H7 (cell line): ENCODE data around the gene RYK. TPM values are rescaled to one million over a fixed set of nuclear protein-coding genes. Genes with fewer than 3 reads are reported as not detected.

Experiments
- DNase-seq: peaks from one replicate; pipeline ENCODE4 v3.0.0; 2012
- H3K27me3 ChIP-seq: 2 replicates; pipeline ENCODE4 v1.6.0; 2011; ENCODE audit warnings: mild to moderate bottlenecking, low read length; ENCODE audit not compliant: control insufficient read depth, insufficient read depth
- H3K36me3 ChIP-seq: replicated peaks from 2 replicates; pipeline ENCODE4 v1.5.1; 2011; ENCODE audit warnings: low read length; ENCODE audit not compliant: control insufficient read depth, insufficient read depth
- H3K4me3 ChIP-seq: 2 replicates; pipeline ENCODE4 v1.5.1; 2011; ENCODE audit warnings: low read depth, mild to moderate bottlenecking, control low read depth, low read length, moderate library complexity; ENCODE audit not compliant: insufficient read depth
- total RNA-seq: library from RNA; depleted of rRNA; stranded (reverse); fragments of >200 nt; shearing (Covaris generic); gene quantifications from 2 replicates; pipeline ENCODE4 v1.2.3, GENCODE V29; 2014; rRNA removed

The RYK gene
- total RNA-seq: 74.7 and 79.2 TPM in 2 replicates

DNA sequence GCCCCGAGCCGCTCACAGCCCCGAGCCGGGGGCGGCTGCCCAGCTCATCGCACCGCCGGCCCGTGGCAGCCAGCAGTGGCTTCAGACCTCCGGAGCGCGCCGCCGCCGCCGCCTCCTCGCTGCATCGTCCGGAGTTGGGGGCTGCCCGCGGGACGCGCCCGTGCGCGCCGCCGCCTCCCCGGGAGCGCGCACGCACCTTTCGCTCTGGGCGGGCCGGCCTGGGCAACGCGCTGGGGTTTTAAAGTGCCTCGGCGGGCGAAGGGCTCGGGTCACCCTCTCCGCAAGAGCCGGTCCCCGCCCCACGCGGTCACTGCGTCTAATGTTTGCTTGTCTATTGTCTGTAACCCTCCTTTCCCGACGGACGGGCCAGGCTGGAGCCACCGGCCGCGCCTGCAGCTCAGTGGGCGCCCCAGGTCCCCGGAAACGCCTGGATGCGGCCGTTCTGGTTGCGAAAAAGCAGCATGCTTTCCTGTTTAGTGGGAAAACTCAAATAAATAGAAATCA lies at the start of gene RYK:
Gene RYK, minus strand, starts transcription at position 143 of the 504 bp plus-strand sequence. CDS start 205 bp downstream, outside the sequence.
- Histone ChIP-seq H3K36me3 (no peaks in the 10 kb centered on the region; the same call in 1 of the 2 replicates), H3K27me3 (no peaks in the 10 kb centered on the region), H3K4me3 (peak within 1 kb of the TSS; percentile 69)
- DNase-seq: peak; percentile 94

DNA sequence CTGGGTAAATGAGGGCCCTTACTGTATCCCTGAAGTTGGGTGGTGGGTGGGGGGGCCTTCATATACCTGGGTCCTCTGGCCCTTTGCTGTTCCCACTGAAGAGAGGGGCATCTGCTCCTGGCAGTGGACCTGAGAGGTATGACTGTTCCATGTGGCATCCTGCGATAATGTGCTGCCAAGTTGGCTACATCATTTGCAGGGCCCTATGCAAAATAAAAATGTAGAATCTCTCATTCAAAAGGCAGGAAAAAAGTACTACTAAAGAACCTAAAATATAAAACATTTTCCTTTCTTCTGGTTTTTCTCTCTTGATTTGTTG lies 49.2 kb upstream of the RYK start:
- H3K4me3 ChIP-seq: no peak overlapping the region
- DNase-seq: no peak
- H3K36me3 ChIP-seq: no peaks in the 10 kb centered on the region
- no peaks in the 10 kb centered on the region for H3K27me3 ChIP-seq

DNA sequence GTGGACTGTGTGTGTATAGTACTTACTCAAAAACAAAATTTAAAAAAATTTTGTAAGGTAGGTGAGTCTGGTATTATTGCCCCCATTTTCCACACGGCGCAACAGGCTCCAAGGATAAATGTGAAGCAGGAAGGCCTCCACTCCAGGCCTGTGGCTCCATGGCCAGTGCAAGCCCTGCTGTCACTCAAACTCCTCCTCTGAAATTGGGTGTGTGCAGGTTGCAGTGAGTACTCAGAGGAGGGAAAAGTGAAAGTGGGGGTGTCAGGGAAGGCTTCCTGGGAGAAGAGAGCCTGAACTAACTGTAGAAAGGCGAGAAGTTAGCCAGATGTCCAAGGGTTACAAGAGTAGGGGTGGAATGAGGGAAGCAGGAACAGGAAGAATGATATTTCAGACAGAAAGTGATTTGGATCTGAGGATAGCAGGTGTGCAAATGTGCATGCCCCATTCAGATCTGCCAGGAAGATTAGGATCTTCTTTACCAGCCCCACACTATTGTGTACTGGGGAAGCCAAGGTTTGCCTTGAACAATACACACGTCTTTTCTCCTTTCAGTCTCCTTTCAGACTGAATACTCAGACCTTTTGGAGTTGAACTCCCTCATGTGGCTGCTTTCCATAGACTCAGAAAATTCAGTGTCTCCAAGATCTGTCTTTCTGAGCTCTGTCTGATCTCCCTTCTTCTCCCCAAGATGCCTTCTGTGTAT lies 48.7 kb upstream of the RYK start:
- Histone ChIP-seq H3K27me3 (no peaks in the 10 kb centered on the region), H3K4me3 (no peak overlapping the region), H3K36me3 (no peaks in the 10 kb centered on the region)
- DNase-seq: no peak

DNA sequence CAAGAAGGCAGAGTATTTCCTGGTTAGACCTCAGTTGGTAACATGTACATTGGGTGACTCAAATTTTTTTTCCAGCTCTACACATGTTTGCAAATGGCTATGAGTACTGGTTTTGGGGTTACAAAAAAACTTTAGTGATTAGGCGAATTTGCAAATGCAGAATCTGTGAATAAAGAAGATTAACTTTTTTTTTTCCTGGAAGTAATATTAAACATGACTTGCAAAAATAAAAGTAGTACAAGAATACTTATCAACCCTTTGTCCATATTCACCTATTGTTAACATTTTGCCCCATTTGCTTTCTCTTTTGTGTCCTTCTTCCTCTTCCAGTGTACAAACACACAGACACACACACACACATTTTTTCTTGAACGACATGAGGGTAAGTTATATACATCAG lies 47.6 kb upstream of the RYK start:
- Histone ChIP-seq H3K36me3 (no peaks in the 10 kb centered on the region), H3K27me3 (no peaks in the 10 kb centered on the region), H3K4me3 (no peak overlapping the region)
- no peak for DNase-seq

DNA sequence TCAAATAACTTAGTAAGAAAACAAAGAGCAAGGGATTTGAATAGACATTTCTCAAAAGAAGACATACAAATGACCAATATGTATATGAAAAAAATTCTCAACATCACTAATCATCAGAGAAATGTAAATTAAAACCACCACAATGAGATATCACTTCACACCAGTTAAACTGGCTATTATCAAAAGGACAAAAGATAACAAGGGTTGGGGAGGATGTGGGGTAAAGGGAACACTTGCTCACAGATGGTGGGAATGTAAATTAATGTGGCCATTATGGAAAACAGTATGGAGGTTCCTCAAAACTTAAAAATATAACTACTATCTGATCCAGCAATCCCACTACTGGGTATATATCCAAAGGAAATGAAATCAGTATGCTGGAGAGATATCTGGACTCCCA lies 46.0 kb upstream of the RYK start:
- no peaks in the 10 kb centered on the region for H3K27me3 ChIP-seq
- H3K4me3 ChIP-seq: no peak overlapping the region
- no peak for DNase-seq
- H3K36me3 ChIP-seq: no peaks in the 10 kb centered on the region

DNA sequence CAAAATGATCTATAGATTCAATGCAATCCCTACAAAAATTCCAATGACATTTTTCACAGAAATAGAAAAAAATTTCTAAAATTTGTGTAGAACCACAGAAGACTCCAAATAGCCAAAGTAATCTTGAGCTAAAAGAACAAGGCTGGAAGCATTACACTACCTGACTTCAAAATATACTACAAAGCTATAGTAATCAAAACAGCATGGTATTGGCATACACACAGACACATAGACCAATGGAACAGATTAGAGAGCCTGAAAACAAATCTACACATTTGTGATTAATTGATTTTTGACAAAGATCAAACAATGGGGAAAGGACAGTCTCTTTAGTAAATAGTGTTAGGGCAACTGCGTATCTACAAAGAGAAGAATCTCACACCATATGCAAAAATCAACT lies 45.3 kb upstream of the RYK start:
- no peak overlapping the region for H3K4me3 ChIP-seq
- H3K27me3 ChIP-seq: no peaks in the 10 kb centered on the region
- DNase-seq: no peak
- H3K36me3 ChIP-seq: no peaks in the 10 kb centered on the region

DNA sequence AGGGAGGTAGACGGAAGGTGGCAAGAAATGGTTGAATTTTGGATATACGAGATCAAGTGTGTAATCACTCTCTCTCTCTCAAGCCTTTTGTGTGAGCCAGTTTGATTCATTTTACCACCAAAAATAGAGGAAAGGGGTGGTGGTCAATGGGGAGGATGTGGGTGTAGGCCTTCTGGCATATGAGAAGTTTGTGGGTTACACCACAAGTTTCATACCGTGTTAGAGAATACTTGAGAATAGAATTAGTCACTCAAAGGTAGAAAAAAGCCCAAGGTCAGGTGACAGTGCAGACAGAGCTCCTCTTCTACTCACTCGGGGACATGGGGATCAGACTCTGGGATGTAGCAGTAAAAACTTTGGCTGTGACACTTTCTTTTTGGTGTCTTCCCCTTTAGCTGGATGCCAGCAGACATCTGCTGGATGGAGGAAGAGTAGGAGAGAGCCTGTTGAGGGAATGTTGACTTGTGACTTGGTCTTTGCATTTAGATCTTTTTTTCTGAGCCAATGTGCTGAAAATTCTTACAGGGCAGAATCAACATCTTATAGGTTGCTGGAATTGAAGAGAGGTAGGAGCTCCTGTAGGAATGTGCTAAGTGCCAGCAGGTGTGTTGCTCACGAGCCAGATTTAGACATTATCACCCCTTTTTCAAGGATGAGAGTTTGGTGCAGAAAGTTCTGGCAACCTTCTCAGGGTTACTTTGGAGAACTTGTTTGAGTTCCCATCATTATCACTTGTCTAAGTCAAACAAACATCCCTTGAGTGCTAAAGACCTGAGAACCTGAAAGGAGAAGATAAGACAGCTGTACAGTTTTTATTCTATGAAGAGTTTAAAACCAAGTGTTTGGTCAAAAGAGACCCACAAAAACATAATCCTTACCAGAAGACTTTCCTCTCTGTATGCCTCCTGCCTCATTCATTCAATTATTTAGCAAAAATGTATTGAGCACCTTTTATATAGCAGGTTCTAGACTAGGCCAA lies 43.9 kb upstream of the RYK start:
- H3K27me3 ChIP-seq: no peaks in the 10 kb centered on the region
- no peaks in the 10 kb centered on the region for H3K36me3 ChIP-seq
- H3K4me3 ChIP-seq: no peak overlapping the region
- DNase-seq: no peak

DNA sequence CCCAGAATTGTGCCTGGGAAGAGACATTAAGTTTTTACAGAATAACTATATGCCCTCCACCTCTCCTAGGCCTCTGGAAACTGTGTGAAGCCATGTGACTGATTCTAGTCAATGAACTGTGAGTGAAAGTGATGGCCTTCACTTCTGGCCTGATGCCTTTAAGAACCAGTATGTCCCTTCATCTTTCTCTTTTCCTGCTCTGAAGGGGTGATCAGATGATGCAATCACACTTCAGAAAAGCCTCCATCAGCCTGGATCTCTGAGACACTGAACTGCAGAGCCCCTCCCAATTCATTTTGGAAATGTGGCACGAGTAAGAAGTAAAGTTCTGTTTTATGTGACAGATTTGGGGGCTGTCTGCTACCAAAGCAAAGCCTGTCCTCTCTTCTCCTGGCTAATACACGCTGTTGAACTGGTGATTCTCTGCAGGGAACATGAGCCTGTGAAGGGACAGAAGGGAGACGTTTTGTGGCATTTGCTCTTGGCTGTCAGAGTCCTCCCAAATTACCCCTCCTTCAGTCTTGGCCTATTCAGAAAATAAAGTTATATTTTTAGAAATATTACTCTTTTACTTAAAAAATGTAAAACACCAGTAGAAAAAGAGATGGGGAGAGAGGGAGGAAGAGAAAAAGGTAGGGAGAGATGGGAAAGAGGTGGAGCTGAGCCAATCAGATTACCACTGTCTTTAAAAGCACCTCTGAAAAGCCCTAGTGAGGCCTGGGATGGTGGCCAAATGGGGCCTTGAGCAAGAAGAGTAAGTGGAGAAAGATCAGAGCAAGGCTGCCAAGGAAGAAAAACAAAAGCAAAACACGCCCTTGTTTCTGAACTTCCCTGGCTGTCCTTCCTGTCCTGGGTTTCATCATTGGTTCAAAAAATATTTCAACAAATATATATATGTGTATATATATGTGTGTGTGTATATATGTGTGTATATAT lies 40.9 kb upstream of the RYK start:
- Histone ChIP-seq H3K36me3 (no peaks in the 10 kb centered on the region), H3K4me3 (no peak overlapping the region), H3K27me3 (no peaks in the 10 kb centered on the region)
- no peak for DNase-seq

DNA sequence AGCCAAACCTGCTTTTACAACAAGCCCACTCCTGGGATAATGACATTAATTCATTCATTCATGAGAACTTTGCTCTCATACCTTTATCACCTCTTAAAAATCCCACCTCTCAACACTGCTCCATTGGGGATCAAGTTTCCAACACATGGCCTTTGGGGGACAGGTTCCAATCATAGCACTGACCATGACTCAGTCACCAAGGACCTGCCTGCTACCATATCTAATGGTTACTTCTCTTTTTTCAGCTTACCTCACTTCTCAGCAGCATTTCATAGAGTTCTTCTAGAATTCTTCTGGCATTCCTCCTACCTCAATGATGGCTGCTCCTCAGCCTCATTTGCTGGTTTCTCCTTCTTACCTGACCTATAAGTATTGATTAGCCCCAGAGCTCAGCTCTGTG lies 36.9 kb upstream of the RYK start:
- H3K36me3 ChIP-seq: no peaks in the 10 kb centered on the region
- no peaks in the 10 kb centered on the region for H3K27me3 ChIP-seq
- no peak for DNase-seq
- H3K4me3 ChIP-seq: no peak overlapping the region

DNA sequence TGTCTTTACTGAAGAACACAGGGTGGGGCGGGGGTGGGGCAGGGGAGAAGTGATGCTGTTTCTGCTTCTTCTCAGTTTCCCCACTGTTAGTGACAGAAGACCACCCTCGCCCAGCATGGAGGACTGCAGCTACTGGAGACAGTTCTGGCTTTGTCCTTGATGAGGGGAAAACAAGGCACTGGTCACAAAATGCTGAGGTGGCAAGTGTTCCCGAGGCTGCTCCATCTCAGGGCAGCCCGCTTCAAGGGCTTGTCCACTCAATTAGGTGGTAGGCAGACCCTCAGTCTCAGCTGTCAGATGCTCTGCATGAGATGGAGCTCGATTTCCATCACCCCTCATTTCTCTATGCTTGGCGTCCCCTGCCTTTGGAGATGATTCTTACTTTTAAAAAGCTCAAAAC lies 33.8 kb upstream of the RYK start:
- H3K4me3 ChIP-seq: no peak overlapping the region

DNA sequence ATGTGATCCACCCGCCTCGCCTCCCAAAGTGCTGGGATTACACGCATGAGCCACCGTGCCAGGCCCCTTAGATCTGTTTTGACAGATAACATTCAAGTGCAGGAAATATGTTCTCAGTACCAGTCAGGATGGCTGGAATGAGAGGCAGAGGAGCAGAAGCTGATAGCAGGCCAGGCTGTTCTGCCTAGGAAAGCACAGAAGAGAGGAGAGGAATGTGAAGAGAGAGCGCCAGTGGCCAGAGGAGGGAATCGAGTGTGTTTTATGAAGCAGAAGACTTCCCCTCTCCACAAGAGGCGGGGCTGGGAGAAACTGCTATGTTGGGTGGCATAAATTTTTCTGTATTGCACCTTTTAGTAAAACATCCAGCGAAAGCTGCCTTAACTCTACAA lies 32.0 kb upstream of the RYK start:
- Histone ChIP-seq H3K36me3 (no peaks in the 10 kb centered on the region), H3K4me3 (no peak overlapping the region), H3K27me3 (no peaks in the 10 kb centered on the region)
- no peak for DNase-seq

More for the DNA sequence above, 33.8 kb upstream of the RYK start:
- Histone ChIP-seq H3K27me3 (no peaks in the 10 kb centered on the region), H3K36me3 (no peaks in the 10 kb centered on the region)
- no peak for DNase-seq

DNA sequence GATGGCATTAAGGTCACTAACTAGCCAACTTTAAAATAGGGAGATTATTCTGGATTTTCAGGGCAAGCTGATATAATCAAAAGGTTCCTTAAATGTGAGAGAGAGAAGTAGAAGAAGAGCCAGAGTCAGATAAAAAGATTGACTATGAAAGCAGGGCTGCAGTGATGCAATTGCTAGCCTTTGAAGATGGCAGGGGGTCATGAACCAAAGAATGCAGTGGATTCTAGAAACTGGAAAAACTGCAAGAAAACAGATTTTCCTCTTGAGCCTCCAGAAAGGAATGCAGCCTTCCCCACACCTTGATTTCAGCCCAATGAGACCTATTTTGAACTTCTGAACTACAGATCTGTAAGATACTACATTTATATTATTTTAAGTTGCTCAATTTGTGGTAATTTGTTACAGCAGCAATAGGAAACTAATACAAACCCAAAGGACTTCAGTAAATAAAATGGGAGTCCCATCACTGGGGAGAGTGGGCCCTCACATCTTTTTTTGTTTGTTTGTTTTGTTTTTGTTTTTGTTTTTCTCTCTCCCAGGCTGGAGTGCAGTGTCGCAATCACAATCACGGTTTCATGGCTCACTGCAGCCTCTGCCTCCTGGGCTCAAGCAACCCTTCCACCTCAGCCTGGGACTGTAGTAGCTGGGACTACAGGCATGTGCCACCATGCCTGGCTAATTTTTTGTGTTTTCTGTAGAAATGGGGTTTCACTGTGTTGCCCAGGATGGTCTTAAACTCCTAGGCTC lies 31.4 kb upstream of the RYK start:
- H3K27me3 ChIP-seq: no peaks in the 10 kb centered on the region
- no peak for DNase-seq
- no peak overlapping the region for H3K4me3 ChIP-seq
- no peaks in the 10 kb centered on the region for H3K36me3 ChIP-seq

DNA sequence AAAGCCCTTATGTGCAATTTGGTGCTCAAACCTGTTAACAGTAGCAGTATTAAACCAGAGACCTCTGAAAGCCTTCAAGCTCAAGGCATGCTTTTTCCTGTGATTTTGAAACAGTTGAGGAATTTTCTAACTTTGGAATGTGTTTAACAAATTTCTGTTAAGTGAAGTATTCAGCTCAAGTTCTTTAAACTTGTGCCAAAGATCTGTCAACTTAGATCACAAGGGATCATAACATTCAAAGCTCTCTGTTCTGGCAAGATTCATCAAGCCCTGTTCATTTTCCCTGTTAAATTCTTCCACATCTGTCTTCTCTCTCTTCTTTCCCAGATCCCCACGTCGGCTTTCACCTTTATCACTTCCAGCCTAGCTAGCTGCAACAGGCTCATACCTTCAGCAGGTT lies 28.8 kb upstream of the RYK start:
- Histone ChIP-seq H3K36me3 (no peaks in the 10 kb centered on the region), H3K4me3 (no peak overlapping the region), H3K27me3 (no peaks in the 10 kb centered on the region)
- DNase-seq: no peak
